HG02763 (cell line): ENCODE measurements around the gene SLC4A5.

Experiments
- ATAC-seq: cut with Tn5 transposase; IDR thresholded peaks from one replicate; pipeline ENCODE4 v1.9.1; 2021; ENCODE audit warnings: mild to moderate bottlenecking, moderate library complexity; ENCODE audit not compliant: unreplicated experiment

Gene SLC4A5

DNA sequence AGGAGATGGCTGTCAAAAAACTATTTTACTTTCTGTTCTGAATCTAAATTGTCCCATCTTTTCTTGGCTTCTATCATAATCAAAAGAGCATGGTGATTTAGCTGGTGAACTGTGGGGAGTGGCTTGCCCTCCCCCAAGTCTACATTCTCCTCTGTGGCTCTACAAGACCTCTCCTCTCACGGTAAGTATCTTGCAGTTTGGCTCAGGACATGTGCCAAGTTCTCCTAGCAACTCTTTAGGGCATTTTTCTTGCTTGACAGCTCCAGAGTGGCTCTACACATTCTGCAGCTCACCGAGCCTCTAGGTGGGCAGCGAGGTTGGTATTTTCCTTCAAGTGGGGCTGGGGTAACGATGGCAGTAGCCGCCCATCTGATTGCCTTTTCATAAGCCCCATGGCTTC lies 29.1 kb downstream of the SLC4A5 start:
- ATAC-seq, result no peak

DNA sequence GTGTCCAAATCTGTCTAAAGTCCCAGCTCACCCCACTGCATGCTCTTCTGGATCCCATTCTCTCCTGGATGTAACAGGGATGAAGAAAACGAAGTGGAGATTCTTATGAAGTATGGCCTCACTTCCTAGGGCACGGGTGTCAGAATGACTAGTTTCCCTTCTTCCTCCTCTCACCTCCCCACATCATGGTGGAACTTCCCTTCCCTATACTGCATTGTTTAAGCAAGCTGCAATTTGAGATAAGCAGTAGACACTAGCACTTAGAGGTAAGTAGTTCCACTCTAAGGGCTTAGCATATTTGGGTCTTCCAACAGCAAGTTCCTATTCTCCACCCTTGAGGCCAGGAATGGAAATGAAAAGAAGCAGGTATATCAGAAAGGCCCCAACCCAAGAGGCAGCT lies 29.7 kb downstream of the SLC4A5 start:
- no peak for ATAC-seq

DNA sequence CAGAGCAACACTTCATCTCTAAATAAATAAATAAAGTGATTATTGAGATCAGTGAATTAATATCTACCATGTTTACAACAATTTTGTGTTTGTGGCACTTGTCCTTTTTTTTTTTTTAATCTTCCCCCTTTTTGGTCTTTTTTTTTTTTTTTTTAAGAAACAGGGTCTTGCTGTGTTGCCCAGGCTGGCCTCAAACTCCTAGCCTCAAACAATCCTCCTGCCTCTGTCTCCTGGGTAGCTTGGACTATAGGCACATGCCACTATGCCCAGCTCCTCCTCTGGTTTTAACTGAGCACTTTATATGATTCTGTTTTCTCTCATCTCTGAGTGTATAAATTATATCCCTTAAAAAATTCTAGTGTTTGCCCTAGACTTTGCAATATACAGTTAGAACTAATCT lies 30.3 kb downstream of the SLC4A5 start:
- no peak for ATAC-seq

- ATAC-seq, result no peak
These were observed 35.5 kb downstream of the SLC4A5 start for GRCh38 chr2:74307720-74308119.

DNA sequence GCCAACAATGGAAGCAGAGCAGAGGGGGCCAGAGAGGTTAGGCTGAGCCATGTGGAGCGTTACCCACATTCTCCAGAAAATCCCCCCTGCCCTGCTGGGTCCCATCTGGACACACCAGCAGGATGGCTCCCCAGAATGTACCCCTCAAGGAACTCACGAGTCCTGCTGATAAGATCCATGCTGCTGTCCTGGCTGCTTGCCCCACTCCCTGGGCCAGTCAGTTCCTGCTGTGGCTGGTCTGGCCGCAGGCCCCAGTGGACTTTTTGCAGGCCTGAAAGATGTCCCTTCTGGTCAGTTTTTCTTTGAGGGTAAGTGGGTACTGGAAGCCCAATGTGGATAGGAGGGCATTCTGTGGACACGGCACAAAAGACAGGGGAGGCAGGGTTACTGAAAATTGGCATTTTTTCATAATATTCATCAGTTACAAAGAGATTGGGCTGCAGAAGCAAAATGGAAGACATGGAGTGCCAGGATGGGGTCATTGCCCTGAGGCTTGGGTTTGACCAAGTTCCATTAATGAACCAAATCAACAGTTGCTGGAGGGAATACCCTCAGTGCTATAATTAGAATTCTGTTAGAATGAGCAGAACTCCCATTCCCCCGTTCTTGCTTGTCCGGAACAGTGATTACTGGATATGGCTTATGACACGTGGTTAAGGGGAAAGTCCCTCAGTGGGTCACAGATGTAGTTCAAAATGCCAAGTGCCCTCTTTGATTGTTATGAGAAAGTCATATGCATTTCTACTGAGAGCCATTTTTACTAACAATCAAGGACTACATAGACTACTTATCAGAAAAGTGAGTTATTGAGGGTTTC lies 38.7 kb downstream of the SLC4A5 start:
- no peak for ATAC-seq

DNA sequence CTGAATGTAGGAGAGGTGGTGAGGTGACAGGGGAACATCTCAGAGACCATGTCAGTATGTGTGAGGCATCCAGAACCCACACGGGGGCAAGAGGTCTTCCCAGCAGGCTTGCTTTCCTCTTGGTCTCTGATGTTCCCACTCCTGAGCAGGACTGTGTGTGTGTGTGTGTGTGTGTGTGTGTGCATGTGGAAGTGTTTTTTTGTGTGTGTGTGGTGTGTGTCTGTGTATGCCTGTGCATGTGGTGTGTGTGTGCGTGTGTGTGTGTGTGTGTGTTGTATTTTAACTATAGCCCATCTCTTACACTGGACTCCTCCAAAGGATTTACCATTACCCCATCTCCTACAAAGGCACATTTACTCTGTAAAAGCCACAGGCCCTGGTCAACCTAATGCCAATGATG lies 40.4 kb downstream of the SLC4A5 start:
- no peak for ATAC-seq

DNA sequence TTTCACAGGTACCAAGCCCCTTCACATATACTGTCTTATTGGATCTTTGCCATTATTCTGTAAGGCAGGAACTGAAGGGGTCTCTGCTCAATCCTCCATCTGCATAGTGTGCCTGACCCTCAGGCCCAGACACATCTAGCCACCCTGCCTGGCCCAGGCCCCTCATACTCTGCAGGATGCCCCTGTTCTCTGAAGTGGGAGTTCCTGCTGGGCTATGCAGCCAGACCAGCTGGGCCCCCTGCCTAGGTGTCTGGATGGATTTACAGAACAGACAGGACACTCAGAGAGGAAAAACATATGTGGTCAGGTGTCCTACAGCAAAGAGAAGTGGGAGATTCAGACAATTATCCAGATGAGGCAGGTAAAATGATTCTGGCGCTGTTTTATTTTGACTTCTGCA lies 42.0 kb downstream of the SLC4A5 start:
- ATAC-seq, result no peak

DNA sequence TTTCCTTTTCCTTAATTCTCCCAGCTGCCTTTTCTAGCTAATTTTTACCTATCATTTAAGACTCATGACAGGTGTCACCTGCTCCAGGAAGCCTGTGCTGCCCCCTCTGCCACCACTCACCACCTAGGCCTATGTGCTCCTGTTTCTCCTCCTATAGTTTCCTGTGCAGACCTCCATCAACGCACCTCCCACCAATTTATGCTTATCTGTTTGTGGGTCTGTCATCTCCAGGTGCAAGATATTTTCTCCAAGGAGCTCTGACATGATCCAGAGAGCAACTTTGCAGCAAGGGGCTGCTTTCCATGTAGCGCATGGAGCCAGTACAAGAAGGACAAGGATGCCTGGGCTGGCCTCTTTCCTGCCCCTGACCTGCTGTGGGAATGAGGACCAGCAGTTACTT lies 42.7 kb downstream of the SLC4A5 start:
- no peak for ATAC-seq

DNA sequence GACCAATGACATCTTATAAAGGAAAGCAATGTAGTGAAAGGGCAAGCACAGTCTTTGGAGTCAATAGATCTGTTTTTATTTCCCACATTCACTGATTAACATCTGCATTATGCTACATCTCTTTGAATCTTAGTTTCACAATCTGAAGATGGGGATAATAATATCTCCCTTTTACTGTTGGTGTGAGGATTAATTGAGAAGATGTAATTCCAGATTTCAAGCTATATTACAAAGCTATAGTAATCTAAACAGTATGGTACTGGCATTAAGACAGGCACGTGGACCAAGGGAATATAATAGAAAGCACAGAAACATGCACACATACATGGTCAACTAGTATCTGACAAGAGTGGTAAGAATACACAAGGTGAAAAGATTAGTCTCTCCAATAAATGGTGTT lies 45.3 kb downstream of the SLC4A5 start:
- ATAC-seq, result no peak

- peak; percentile 47 for ATAC-seq
These were observed 45.8 kb downstream of the SLC4A5 start for GRCh38 chr2:74297391-74297790.

GRCh38 chr2:74293191-74293991 lies 49.8 kb downstream of the SLC4A5 start:
- ATAC-seq, result no peak

DNA sequence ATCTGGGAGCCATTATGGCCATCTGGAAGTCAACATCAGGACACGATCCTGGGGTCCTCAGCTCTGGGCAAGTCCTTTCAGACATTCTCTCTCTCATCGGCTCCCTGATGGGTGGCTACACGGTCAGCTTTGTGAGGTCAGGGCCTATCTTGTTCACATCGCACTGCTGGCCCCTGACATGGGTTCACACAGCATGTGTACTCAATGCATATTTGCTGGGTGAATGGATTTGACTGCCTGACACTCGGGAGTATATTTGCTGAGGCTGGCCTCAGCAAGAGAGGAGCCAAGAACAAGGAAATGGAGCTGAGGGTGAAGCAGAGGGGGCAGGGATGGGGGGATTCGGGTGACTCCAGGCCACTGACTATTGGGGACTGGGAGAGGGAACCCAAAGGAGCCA lies 50.5 kb downstream of the SLC4A5 start:
- ATAC-seq, result no peak

DNA sequence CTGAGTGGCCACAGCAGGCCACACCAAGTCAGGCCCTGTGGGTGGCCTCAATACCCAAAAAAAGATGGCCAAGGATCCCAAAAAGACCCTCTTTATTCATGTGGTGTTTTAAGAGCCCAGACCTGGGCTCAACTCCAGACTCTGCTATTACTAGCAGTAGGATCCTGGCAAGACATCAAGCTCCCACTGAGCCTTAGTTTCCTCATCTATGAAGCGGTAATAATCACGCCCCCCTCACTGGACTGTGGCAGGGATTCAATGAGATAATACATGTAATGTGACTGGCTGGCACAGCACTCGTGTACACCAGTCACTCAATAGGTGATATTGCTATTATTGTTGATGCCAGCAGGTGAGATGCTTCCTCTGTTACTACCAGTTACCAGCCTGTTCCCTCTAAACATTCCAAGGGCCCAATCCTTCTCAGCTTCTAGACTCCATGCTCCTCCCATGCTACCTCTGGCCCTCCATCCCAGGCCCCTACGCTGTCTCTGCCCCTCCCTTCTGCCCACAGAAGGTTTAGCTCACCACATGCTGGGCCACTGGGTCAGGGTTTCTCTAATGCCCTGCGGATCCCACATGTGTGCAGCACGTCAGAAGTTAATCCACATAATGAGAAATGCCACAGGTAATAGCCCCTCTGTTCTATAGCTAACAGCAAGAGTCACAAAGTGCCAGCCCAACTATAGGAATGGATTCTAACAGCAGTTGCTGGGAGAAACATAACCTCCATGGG lies 51.2 kb downstream of the SLC4A5 start:
- ATAC-seq, result no peak

GRCh38 chr2:74291218-74291544 lies 52.0 kb downstream of the SLC4A5 start:
- no peak for ATAC-seq

DNA sequence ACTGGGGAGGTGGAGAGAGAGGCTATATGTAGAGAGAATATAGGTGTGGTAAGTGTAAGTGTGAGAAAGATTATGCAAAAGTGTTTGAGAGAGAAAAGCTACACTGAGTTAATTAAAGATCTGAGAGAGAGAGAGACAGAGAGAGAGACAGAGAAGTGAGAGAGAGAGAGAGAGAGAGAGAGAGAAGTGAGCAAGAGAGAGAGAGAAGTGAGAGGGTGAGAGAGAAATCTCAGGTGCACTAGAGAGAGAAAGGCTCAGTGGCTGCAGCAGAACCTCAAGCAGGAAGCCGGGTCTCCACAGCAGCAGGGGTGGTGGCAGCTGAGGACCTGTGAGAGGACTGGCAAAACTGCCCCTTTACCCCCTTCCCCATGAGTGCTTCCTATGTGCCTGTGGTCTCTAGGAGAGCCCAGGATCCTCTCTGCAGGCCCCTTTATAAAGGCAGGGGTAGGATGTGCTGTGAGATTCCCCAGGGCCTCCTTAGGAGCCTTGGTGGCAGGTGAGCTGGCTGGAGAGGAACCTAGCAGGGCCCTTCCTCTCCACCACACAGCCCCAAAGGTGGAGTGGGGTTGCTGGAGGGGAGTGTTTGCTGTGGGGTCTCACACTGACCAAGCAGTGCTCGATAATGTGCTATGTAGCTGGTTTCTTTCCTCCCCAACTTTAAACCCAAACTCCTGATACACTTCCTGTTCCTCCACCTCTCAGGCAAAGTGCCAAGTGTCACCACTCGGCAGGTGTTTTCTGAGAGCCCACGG lies 52.6 kb downstream of the SLC4A5 start:
- ATAC-seq, result peak; percentile 51

GRCh38 chr2:74290066-74290465 lies 53.1 kb downstream of the SLC4A5 start:
- ATAC-seq, result no peak

- no peak for ATAC-seq
These were observed 56.5 kb downstream of the SLC4A5 start for GRCh38 chr2:74286725-74287124.

DNA sequence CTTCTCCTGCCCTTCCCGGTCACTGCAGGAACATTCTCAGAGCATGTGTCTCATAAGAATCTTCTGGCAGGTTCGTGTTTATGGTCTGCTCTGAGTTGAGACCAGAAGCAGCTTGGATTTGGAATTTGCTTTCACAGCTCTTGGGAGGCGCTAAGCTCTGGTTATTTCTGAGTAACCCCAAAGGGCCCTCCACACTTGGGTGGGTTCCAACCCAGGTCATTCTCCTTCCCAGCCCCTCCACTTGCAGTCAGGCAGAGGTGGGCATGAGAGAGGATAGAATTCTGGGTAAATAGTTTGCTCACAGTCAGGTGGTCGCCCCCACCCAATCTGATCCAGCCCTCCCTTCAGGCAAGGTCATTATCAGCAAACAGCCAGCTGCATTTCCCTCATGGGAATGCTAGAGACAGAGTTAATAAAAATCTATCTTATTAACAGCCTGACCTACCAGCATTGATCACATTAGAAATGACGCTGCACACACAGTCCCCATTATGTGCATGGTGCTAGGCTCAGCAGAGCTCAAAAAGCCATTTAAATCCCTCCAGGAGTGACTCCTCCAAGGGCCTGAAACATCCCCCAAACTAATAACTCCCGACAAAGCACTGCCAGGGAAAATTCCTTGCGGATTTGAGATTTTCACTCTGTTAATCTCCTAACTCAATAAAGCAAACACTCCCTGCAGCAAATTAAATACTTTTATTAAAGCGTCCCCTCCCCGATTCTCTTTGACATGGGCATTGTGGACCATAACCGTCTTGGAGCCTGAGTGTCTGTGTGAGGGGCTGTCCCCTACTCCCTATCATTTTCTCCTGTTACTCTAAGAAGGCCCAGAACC lies 61.9 kb downstream of the SLC4A5 start:
- ATAC-seq, result no peak

GRCh38 chr2:74278694-74279093 lies 64.5 kb downstream of the SLC4A5 start:
- no peak for ATAC-seq

GRCh38 chr2:74278176-74278575 lies 65.0 kb downstream of the SLC4A5 start:
- ATAC-seq, result no peak
